Urinary bladder (tissue), 4 donors: Measurements from ENCODE around the gene YARS1. TPM values are rescaled to one million over a fixed set of nuclear protein-coding genes. Genes with fewer than 3 reads are reported as not detected.

Experiments
- DNase-seq: peaks from one replicate; pipeline ENCODE4 v3.0.0-alpha.2; 2015; ENCODE audit errors: extremely low spot score
- H3K27ac ChIP-seq: one replicate; pipeline ENCODE4 v1.5.1; 2013; ENCODE audit warnings: low read depth, mild to moderate bottlenecking, moderate library complexity
- H3K36me3 ChIP-seq: one replicate; pipeline ENCODE4 v1.6.1; 2013; ENCODE audit warnings: mild to moderate bottlenecking, moderate library complexity; ENCODE audit not compliant: insufficient read depth
- H3K4me1 ChIP-seq: one replicate; pipeline ENCODE4 v1.6.1; 2013; ENCODE audit warnings: mild to moderate bottlenecking, moderate library complexity; ENCODE audit not compliant: insufficient read depth
- H3K4me3 ChIP-seq: one replicate; pipeline ENCODE4 v1.5.1; 2013; ENCODE audit warnings: low read depth, low read length
- WGBS: extraction: QIAGEN DNeasy Blood & Tissue Kit; methylation state at CpG from one replicate; pipeline ENCODE4 v1.1.7; 2013; 5-methylcytosine and 5-hydroxymethylcytosine counted together
- polyA plus RNA-seq: library from polyadenylated mRNA; stranded (reverse); fragments of 200-250 nt; gene quantifications from one replicate; pipeline ENCODE4 v1.2.3, GENCODE V29; 2013
- total RNA-seq: library from RNA; depleted of rRNA; stranded (reverse); fragments of >200 nt; gene quantifications from one replicate; pipeline ENCODE4 v1.2.3, GENCODE V29; 2014
- donor health status: healthy with polysubstance abuse.
- donor health status: healthy.

Gene YARS1
- total and polyA plus RNA-seq, 2 donors, result 33.4 to 39.8 TPM

DNA sequence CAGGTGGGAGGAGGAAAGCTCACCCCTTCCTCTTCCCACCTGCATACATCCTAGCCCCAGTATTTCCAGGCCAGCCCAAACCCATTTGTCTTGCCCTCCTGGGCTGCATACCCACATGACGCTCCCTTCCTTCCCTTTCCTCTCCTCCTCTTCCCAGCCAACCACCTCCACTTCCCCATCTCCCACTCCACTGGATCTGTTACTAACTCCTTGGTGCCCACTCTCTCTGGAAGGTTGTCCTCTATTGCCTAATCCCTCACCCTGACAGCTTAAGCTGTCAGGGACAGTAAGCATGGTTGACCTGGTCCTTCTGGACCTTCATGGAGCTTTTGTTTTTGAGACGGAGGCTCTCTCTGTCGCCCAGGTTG is 91.6 kb downstream of the YARS1 start:
- Histone ChIP-seq H3K27ac (no peak overlapping the region), H3K36me3 (no peaks in the 10 kb centered on the region), H3K4me3 (no peak overlapping the region), H3K4me1 (peaks cover 2% of the 10 kb centered on the region)
- DNase-seq, result no peak
- 95% methylated on average over 3 of the region's 3 CpGs for WGBS

Other genes with a start within 250 kb of the YARS1 start
- 37.4 TPM for gene ZBTB8OS, start 166.8 kb downstream of the YARS1 start, total RNA-seq
- gene ZBTB8OS, start 166.8 kb downstream of the YARS1 start, polyA plus RNA-seq, result 33.9 TPM
- 151 TPM for gene RBBP4, start 166.2 kb downstream of the YARS1 start, total RNA-seq
- 82.6 TPM for gene RBBP4, start 166.2 kb downstream of the YARS1 start, polyA plus RNA-seq
- 22.4 TPM for gene SYNC, start 114.6 kb downstream of the YARS1 start, total RNA-seq
- 13.3 TPM for gene SYNC, start 114.6 kb downstream of the YARS1 start, polyA plus RNA-seq
- gene S100PBP, start 295 bp upstream of the YARS1 start, total RNA-seq, result 62.0 TPM
- gene S100PBP, start 295 bp upstream of the YARS1 start, polyA plus RNA-seq, result 13.6 TPM
- 50.5 TPM for gene FNDC5, start 53.6 kb upstream of the YARS1 start, total RNA-seq
- 1.5 TPM for gene FNDC5, start 53.6 kb upstream of the YARS1 start, polyA plus RNA-seq
- gene HPCA, start 69.1 kb upstream of the YARS1 start, total RNA-seq, result not detected
- 0.29 TPM for gene HPCA, start 69.1 kb upstream of the YARS1 start, polyA plus RNA-seq
- gene TMEM54, start 84.0 kb upstream of the YARS1 start, total RNA-seq, result 12.8 TPM
- gene TMEM54, start 84.0 kb upstream of the YARS1 start, polyA plus RNA-seq, result 67.8 TPM
- 8.7 TPM for gene RNF19B, start 147.5 kb upstream of the YARS1 start, total RNA-seq
- gene RNF19B, start 147.5 kb upstream of the YARS1 start, polyA plus RNA-seq, result 15.0 TPM
- gene AK2, start 219.5 kb upstream of the YARS1 start, total RNA-seq, result 79.1 TPM
- gene AK2, start 219.5 kb upstream of the YARS1 start, polyA plus RNA-seq, result 83.1 TPM